Hepatocyte (in vitro differentiated cells): Measurements from ENCODE around the gene TBC1D21.

ENCODE experiments used
- EZH2 ChIP-seq: fragments of 200-600 bp; sonication (generic); IDR thresholded peaks from 2 replicates; pipeline ENCODE4 v1.6.1; 2016; ENCODE audit warnings: antibody characterized with exemption, mild to moderate bottlenecking, borderline replicate concordance
- TF ChIP-seq, protein P1 (sequence below): fragments of 200-600 bp; sonication (generic); IDR thresholded peaks from 2 replicates; pipeline ENCODE4 v1.5.1; 2016; ENCODE audit warnings: antibody characterized with exemption, mild to moderate bottlenecking; ENCODE audit not compliant: poor library complexity

- TF ChIP-seq, protein P1, sequence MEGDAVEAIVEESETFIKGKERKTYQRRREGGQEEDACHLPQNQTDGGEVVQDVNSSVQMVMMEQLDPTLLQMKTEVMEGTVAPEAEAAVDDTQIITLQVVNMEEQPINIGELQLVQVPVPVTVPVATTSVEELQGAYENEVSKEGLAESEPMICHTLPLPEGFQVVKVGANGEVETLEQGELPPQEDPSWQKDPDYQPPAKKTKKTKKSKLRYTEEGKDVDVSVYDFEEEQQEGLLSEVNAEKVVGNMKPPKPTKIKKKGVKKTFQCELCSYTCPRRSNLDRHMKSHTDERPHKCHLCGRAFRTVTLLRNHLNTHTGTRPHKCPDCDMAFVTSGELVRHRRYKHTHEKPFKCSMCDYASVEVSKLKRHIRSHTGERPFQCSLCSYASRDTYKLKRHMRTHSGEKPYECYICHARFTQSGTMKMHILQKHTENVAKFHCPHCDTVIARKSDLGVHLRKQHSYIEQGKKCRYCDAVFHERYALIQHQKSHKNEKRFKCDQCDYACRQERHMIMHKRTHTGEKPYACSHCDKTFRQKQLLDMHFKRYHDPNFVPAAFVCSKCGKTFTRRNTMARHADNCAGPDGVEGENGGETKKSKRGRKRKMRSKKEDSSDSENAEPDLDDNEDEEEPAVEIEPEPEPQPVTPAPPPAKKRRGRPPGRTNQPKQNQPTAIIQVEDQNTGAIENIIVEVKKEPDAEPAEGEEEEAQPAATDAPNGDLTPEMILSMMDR = no peak
- no peak for TF ChIP-seq EZH2
These were observed at the start of gene TBC1D21 for GRCh38 chr15:73873456-73873855.
